A549 (cell line): ENCODE results near the gene PRR5. TPM values are rescaled to one million over a fixed set of nuclear protein-coding genes. Genes with fewer than 3 reads are reported as not detected.

Source experiments
- ATAC-seq, 2 experiments: fragments of 200-7000 bp in 1 of 2; fragments of >200 bp in 1 of 2; cut with Nextera tagmentation in 1 of 2; cut with Tn5 transposase in 1 of 2; 3 replicates each; pipeline versions ENCODE4 v1.8.0 to v1.9.1; 2018 to 2020; ENCODE audit warnings: mild to moderate bottlenecking in 1 of 2, moderate library complexity in 1 of 2
- CTCF ChIA-PET: fragments of 300-600 bp; sonication (Branson Sonifier 250); formaldehyde crosslinking; extraction: SDS; loops from one replicate; lab custom pipeline; 2021; ENCODE audit warnings: antibody characterized with exemption, inconsistent platforms; lab: Yijun Ruan, JAX
- POLR2A ChIA-PET: fragments of 350-600 bp; formaldehyde crosslinking; extraction: SDS; loops from one replicate; lab custom pipeline; 2021; ENCODE audit warnings: antibody characterized with exemption, inconsistent platforms; lab: Yijun Ruan, JAX
- DNase-seq, 2 experiments: peaks; one replicate each; pipeline versions ENCODE4 v3.0.0 to v3.0.0-alpha.2; 2011 to 2016; ENCODE audit warnings: low read depth in 1 of 2, low spot score in 1 of 2
- FAIRE-seq: peaks from 2 replicates; lab custom pipeline; 2011; peaks lifted over from hg19 to GRCh38; lab: Jason Lieb, UNC
- H3K27ac ChIP-seq, 2 experiments: fragments of >200 bp; sonication (Bioruptor Twin); formaldehyde crosslinking; 3 replicates each; pipeline ENCODE4 v1.5.1; 2016 to 2017
- H3K4me1 ChIP-seq: fragments of >200 bp; sonication (Bioruptor Twin); formaldehyde crosslinking; 3 replicates; pipeline ENCODE4 v1.6.1; 2016
- H3K4me2 ChIP-seq: fragments of >200 bp; sonication (Bioruptor Twin); formaldehyde crosslinking; 3 replicates; pipeline ENCODE4 v1.6.1; 2016
- H3K4me3 ChIP-seq: fragments of >200 bp; sonication (Bioruptor Twin); formaldehyde crosslinking; 3 replicates; pipeline ENCODE4 v1.5.1; 2016
- H3K9me3 ChIP-seq: fragments of >200 bp; sonication (Bioruptor Twin); formaldehyde crosslinking; 3 replicates; pipeline ENCODE4 v1.6.1; 2016
- BHLHE40 ChIP-seq: IDR thresholded peaks from 2 replicates; pipeline ENCODE4 v1.6.1; 2012; ENCODE audit warnings: low read depth, low read length, inconsistent platforms
- CBX8 ChIP-seq: fragments of 200-600 bp; sonication (generic); IDR thresholded peaks from 2 replicates; pipeline ENCODE4 v1.6.1; 2016
- CHD2 ChIP-seq: fragments of 150-350 bp; IDR thresholded peaks from 2 replicates; pipeline ENCODE4 v1.6.1; 2014; ENCODE audit warnings: low read length; ENCODE audit not compliant: partially characterized antibody
- E2F6 ChIP-seq: IDR thresholded peaks from 2 replicates; pipeline ENCODE4 v1.6.1; 2012; ENCODE audit warnings: low read depth, borderline replicate concordance
- EHMT2 ChIP-seq: fragments of 200-600 bp; sonication (generic); IDR thresholded peaks from 2 replicates; pipeline ENCODE4 v1.6.1; 2016; ENCODE audit warnings: antibody characterized with exemption, low read depth, mild to moderate bottlenecking, moderate library complexity
- ELK1 ChIP-seq: fragments of 150-350 bp; IDR thresholded peaks from 2 replicates; pipeline ENCODE4 v1.6.1; 2014; ENCODE audit warnings: low read depth, mild to moderate bottlenecking, low read length
- FOSB ChIP-seq: fragments of 250-450 bp; sonication (Bioruptor Pico); IDR thresholded peaks from 2 replicates; pipeline ENCODE4 v1.5.0; 2020; ENCODE audit warnings: mild to moderate bottlenecking, moderate library complexity
- FOSL2 ChIP-seq, 2 experiments: fragments of 450-650 bp in 1 of 2; fragments of >200 bp in 1 of 2; sonication (Bioruptor Twin) in 1 of 2; formaldehyde crosslinking; IDR thresholded peaks; 2 replicates each; pipeline versions ENCODE4 v1.5.0 to v1.6.1; 2016 to 2020; ENCODE audit warnings: mild to moderate bottlenecking in 1 of 2, moderate library complexity in 1 of 2
- GATA3 ChIP-seq: IDR thresholded peaks from 2 replicates; pipeline ENCODE4 v1.6.1; 2012; ENCODE audit warnings: borderline replicate concordance
- HDAC2 ChIP-seq: fragments of 200-600 bp; sonication (generic); IDR thresholded peaks from 2 replicates; pipeline ENCODE4 v1.6.1; 2016
- HEYL ChIP-seq: fragments of 250-450 bp; sonication (Bioruptor Pico); IDR thresholded peaks from 2 replicates; pipeline ENCODE4 v1.8.0; 2021; ENCODE audit warnings: mild to moderate bottlenecking, moderate library complexity
- HMGXB4 ChIP-seq: fragments of 250-450 bp; sonication (Bioruptor Pico); IDR thresholded peaks from 2 replicates; pipeline ENCODE4 v1.5.0; 2021; ENCODE audit warnings: mild to moderate bottlenecking, moderate library complexity, borderline replicate concordance
- JUN ChIP-seq, 2 experiments: fragments of >200 bp; sonication (Bioruptor Twin); formaldehyde crosslinking; IDR thresholded peaks; 2 replicates in 1 of 2; 3 replicates in 1 of 2; pipeline ENCODE4 v1.6.1; 2016 to 2017
- MAFK ChIP-seq: fragments of 450-650 bp; IDR thresholded peaks from 2 replicates; pipeline ENCODE4 v1.6.1; 2014; ENCODE audit not compliant: partially characterized antibody
- MAZ ChIP-seq: fragments of 150-350 bp; IDR thresholded peaks from 2 replicates; pipeline ENCODE4 v1.6.1; 2014; ENCODE audit warnings: antibody characterized with exemption, low read depth, low read length, borderline replicate concordance
- NFE2L2 ChIP-seq: fragments of 150-350 bp; conservative IDR thresholded peaks from 2 replicates; pipeline ENCODE4 v1.6.1; 2014; ENCODE audit warnings: low read length
- NPAS2 ChIP-seq: fragments of 250-450 bp; sonication (Bioruptor Pico); IDR thresholded peaks from 2 replicates; pipeline ENCODE4 v1.8.0; 2022; ENCODE audit warnings: mild to moderate bottlenecking, moderate library complexity, borderline replicate concordance
- NR3C1 ChIP-seq: fragments of >200 bp; sonication (Bioruptor Twin); formaldehyde crosslinking; IDR thresholded peaks from 3 replicates; pipeline ENCODE4 v1.6.1; 2017
- PHF8 ChIP-seq: fragments of 200-600 bp; sonication (generic); IDR thresholded peaks from 2 replicates; pipeline ENCODE4 v1.6.1; 2016; ENCODE audit warnings: low read depth, mild to moderate bottlenecking, antibody characterized with exemption, moderate library complexity, borderline replicate concordance
- RAD21 ChIP-seq, 2 experiments: fragments of >200 bp in 1 of 2; sonication (Bioruptor Twin) in 1 of 2; formaldehyde crosslinking in 1 of 2; IDR thresholded peaks in 1 of 2; conservative IDR thresholded peaks in 1 of 2; 2 replicates in 1 of 2; 3 replicates in 1 of 2; pipeline ENCODE4 v1.6.1; 2012 to 2018; ENCODE audit warnings: inconsistent platforms in 1 of 2
- RARB ChIP-seq: fragments of 250-450 bp; sonication (Bioruptor Pico); IDR thresholded peaks from 2 replicates; pipeline ENCODE4 v1.8.0; 2021; ENCODE audit warnings: mild to moderate bottlenecking, moderate library complexity
- TP53 ChIP-seq: fragments of 250-450 bp; sonication (Bioruptor Pico); IDR thresholded peaks from 2 replicates; pipeline ENCODE4 v1.5.0; 2021; ENCODE audit warnings: mild to moderate bottlenecking, moderate library complexity
- ZNF302 ChIP-seq: fragments of 250-450 bp; sonication (Bioruptor Pico); IDR thresholded peaks from 2 replicates; pipeline ENCODE4 v1.9.0; 2021; ENCODE audit warnings: inconsistent platforms, mild to moderate bottlenecking, moderate library complexity
- ZSCAN20 ChIP-seq: fragments of 250-450 bp; sonication (Bioruptor Pico); IDR thresholded peaks from 2 replicates; pipeline ENCODE4 v1.8.0; 2022; ENCODE audit warnings: mild to moderate bottlenecking, moderate library complexity
- whole genome bisulfite sequencing: methylation state at CpG from one replicate; pipeline ENCODE4 v1.1.6; 2017; ENCODE audit errors: missing lambda C conversion rate; 5-methylcytosine and 5-hydroxymethylcytosine counted together
- polyA plus RNA-seq, 4 experiments: library from polyadenylated mRNA; depleted of rRNA in 3 of 4; stranded (reverse); fragments of >200 nt; fragmentation: RNase III in 1 of 4; extraction: RNeasy Plus Mini Kit Qiagen cat#74134 plus additional on column Dnase treatment in 1 of 4; gene quantifications; 2 replicates in 3 of 4; 3 replicates in 1 of 4; pipeline ENCODE4 v1.2.3, GENCODE V29; 2011 to 2017
- TF ChIP-seq, protein P1 (sequence below): fragments of 250-450 bp; sonication (Bioruptor Pico); IDR thresholded peaks from 2 replicates; pipeline ENCODE4 v1.5.0; 2020; ENCODE audit warnings: low read depth, mild to moderate bottlenecking, moderate library complexity
- TF ChIP-seq, protein P2 (sequence below): fragments of >200 bp; sonication (Bioruptor Twin); formaldehyde crosslinking; IDR thresholded peaks from 3 replicates; pipeline ENCODE4 v1.5.1; 2016

Gene PRR5
- polyA plus RNA-seq, 2 of the 4 experiments (the other 2 are of a cell fraction): 7.1 to 19.5 TPM

- WGBS: 100% methylated on average over 5 of the region's 23 CpGs
- POLR2A ChIA-PET: no interaction called here
- no peaks in the 10 kb centered on the region for H3K9me3 ChIP-seq
- ATAC-seq: peak in 1 of 2 experiments; percentile 12; a peak in 1 of 6 replicates
- FAIRE-seq: no peak
- no peak overlapping the region for H3K4me2 ChIP-seq
- TF ChIP-seq RAD21 (conservative IDR thresholded peaks at IDR 0.05 in 1 of 2, IDR thresholded peaks at IDR 0.05 in 1 of 2) (no peak), NFE2L2 (no peak), RARB (CRISPR knock-in tag) (no peak), E2F6 (no peak), FOSB (CRISPR knock-in tag) (no peak), NR3C1 (no peak), BHLHE40 (no peak), HDAC2 (no peak), PHF8 (no peak), HMGXB4 (CRISPR knock-in tag) (no peak), CBX8 (no peak), JUN (IDR thresholded peaks at IDR 0.05) (no peak), MAZ (no peak), EHMT2 (no peak), NPAS2 (CRISPR knock-in tag) (no peak), ZSCAN20 (CRISPR knock-in tag) (no peak)
- TF ChIP-seq, protein P1, sequence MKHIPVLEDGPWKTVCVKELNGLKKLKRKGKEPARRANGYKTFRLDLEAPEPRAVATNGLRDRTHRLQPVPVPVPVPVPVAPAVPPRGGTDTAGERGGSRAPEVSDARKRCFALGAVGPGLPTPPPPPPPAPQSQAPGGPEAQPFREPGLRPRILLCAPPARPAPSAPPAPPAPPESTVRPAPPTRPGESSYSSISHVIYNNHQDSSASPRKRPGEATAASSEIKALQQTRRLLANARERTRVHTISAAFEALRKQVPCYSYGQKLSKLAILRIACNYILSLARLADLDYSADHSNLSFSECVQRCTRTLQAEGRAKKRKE (CRISPR knock-in tag): no peak
- TF ChIP-seq, protein P2, sequence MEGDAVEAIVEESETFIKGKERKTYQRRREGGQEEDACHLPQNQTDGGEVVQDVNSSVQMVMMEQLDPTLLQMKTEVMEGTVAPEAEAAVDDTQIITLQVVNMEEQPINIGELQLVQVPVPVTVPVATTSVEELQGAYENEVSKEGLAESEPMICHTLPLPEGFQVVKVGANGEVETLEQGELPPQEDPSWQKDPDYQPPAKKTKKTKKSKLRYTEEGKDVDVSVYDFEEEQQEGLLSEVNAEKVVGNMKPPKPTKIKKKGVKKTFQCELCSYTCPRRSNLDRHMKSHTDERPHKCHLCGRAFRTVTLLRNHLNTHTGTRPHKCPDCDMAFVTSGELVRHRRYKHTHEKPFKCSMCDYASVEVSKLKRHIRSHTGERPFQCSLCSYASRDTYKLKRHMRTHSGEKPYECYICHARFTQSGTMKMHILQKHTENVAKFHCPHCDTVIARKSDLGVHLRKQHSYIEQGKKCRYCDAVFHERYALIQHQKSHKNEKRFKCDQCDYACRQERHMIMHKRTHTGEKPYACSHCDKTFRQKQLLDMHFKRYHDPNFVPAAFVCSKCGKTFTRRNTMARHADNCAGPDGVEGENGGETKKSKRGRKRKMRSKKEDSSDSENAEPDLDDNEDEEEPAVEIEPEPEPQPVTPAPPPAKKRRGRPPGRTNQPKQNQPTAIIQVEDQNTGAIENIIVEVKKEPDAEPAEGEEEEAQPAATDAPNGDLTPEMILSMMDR: no peak
- DNase-seq: no peak
- no peak overlapping the region for H3K4me3 ChIP-seq
- H3K27ac ChIP-seq: no peak overlapping the region
- CTCF ChIA-PET: interaction anchor here (1.0 to 1.5 kb wide), 2 partner anchors 23 to 24 kb away, joined by 3 read pairs; no protein-coding TSS in a partner anchor
- peaks cover 13% of the 10 kb centered on the region for H3K4me1 ChIP-seq
Measured at GRCh38 chr22:44711690-44712555, 9.9 kb downstream of the PRR5 start.

DNA sequence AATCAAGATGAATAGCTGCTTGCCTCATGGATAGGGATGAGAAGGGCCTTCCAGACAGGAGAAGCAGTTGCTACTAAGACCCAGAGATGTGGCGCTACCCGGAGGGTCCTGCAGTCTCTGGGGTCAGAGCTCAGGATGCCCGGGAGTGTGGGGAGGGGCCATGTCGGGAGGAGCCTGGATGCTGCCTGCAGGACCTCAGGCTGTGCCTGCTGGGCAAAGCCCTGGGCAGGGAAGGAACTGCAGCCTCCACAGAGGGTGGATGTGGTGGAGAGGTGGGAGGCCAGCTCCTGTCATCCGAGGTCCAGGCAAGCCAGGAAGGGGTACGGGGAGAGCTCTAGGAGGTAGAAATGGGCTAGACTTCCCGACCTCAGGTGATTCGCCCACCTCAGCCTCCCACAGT, 11.0 kb downstream of the PRR5 start:
- H3K9me3 ChIP-seq: no peaks in the 10 kb centered on the region
- H3K4me3 ChIP-seq: no peak overlapping the region
- no peak overlapping the region for H3K27ac ChIP-seq
- POLR2A ChIA-PET: no interaction called here
- ATAC-seq: no peak; a peak in 1 of 6 replicates
- peaks cover 6% of the 10 kb centered on the region; the same call in 1 of the 3 replicates for H3K4me1 ChIP-seq
- 88% methylated on average over 8 of the region's 8 CpGs for WGBS
- H3K4me2 ChIP-seq: no peak overlapping the region
- CTCF ChIA-PET: interaction anchor here (1.5 to 1.6 kb wide), 2 partner anchors 9 to 23 kb away, joined by 3 read pairs; no protein-coding TSS in a partner anchor
- no peak for FAIRE-seq
- DNase-seq: no peak
- TF ChIP-seq CHD2 (no peak), TP53 (CRISPR knock-in tag) (no peak), HDAC2 (no peak), ZNF302 (CRISPR knock-in tag) (no peak), MAFK (no peak), HEYL (no peak), CBX8 (no peak), NFE2L2 (no peak), GATA3 (no peak), ELK1 (no peak), FOSL2 (IDR thresholded peaks at IDR 0.05) (no peak), FOSL2 (CRISPR knock-in tag; IDR thresholded peaks at IDR 0.05) (no peak), MAZ (no peak)
